ENCODE measurements around the gene PCSK5. TPM values are rescaled to one million over a fixed set of nuclear protein-coding genes. Genes with fewer than 3 reads are reported as not detected.
A peak's percentile ranks its signal among the peaks of the same experiment; 100 is the strongest.

The PCSK5 gene
- total and polyA plus RNA-seq, 5 experiments from 2014 or later: 6.5 to 22.8 (median 14.7) TPM

GRCh38 chr9:76373173-76373783 is 482.8 kb downstream of the PCSK5 start:
- ATAC-seq: no peak
- H3K36me3 Mint-ChIP-seq: peaks cover 0 to 6% (median 0%) of the 10 kb centered on the region in 3 donors
- POLR2A ChIA-PET: no interaction called here

DNA sequence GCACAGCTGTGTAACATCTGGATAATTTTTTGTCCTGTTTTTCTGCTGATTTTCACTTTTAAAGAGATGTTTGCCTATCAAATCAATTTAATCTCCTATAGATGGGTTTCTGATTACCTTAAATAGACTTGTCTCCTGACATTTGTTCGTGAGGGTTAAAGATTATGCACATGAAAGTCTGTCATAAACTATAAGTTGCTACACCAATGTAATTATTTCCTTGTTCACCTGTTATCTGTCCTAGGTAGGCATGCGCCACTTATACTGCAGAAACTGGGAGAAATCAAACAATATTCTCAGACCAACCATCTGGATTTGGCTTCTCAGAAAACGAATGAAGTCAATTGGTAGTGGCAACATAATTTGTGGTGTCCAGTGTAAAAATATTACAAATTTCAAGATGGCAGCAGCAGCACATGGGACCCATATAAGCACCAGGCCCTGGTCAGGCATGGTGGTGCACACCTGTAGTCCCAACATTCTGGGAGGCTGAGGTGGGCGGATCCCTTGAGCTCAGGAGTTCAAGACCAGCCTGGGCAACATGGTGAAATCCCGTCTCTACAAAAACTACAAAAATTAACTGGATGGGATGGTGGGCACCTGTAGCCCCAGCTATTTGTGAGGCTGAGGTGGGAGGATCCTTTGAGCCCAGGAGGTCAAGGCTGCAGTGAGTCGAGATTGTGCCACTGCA is 483.5 kb downstream of the PCSK5 start:
- no peak for ATAC-seq
- H3K9me3 Mint-ChIP-seq: no peaks in the 10 kb centered on the region
- POLR2A ChIA-PET: no interaction called here

More at GRCh38 chr9:76373173-76373783, 482.8 kb downstream of the PCSK5 start:
- H3K9me3 Mint-ChIP-seq: no peaks in the 10 kb centered on the region
- H3K4me3 Mint-ChIP-seq: no peak overlapping the region
- no peak overlapping the region for H3K27ac Mint-ChIP-seq
- DNase-seq: no peak
- H3K27me3 Mint-ChIP-seq: no peaks in the 10 kb centered on the region
- peaks cover 0 to 4% (median under 1%) of the 10 kb centered on the region in 4 donors for H3K4me1 Mint-ChIP-seq

DNA sequence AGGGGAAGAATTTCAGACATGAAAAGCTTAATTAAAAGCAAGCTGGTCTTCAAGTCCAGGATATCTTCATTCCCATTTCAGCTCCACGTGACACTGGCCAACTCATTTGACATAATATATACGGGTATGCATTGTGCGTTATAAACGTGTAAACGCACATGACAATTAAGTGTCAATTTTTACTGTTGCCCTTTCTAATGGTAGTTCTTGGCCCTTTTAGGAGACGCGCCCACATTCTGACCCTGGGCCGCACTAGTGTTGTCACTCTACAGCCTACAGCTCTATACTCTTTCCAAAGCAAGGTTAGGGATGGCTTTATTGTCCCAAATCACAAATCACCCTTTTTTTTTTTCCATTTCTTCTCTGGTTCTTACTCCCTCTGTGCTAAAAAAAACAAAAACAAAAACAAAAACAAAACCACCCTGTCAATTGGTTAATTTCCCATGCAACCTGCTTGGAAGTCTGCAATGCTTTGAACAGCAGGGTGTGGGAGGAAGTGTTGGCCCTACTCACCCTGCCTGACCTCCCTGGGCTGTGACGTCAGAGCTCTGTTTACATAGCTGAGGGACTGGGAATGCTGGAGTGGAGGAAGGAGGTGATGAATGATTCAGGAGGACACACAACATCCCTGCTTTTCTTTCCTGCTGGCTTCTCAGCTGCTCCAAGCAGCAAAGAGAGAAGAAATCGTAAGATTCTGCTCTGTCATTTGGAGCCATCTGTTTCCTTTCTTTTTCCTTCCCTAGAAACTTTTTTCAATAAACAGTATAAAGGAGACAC is 484.5 kb downstream of the PCSK5 start:
- H3K4me1 Mint-ChIP-seq: peaks cover 0 to 4% (median under 1%) of the 10 kb centered on the region in 4 donors
- no peaks in the 10 kb centered on the region for H3K9me3 Mint-ChIP-seq
- H3K27ac Mint-ChIP-seq: no peak overlapping the region
- POLR2A ChIA-PET: no interaction called here
- no peak overlapping the region for H3K4me3 Mint-ChIP-seq
- ATAC-seq (no peak), DNase-seq (no peak)
- H3K36me3 Mint-ChIP-seq: peaks cover 0 to 6% (median 0%) of the 10 kb centered on the region in 3 donors
- no peaks in the 10 kb centered on the region for H3K27me3 Mint-ChIP-seq

More for the DNA sequence above, 483.5 kb downstream of the PCSK5 start:
- DNase-seq: no peak
- H3K36me3 Mint-ChIP-seq: peaks cover 0 to 6% (median 0%) of the 10 kb centered on the region in 3 donors
- no peak overlapping the region for H3K27ac Mint-ChIP-seq
- peaks cover 0 to 4% (median under 1%) of the 10 kb centered on the region in 4 donors for H3K4me1 Mint-ChIP-seq
- no peaks in the 10 kb centered on the region for H3K27me3 Mint-ChIP-seq
- H3K4me3 Mint-ChIP-seq: no peak overlapping the region

DNA sequence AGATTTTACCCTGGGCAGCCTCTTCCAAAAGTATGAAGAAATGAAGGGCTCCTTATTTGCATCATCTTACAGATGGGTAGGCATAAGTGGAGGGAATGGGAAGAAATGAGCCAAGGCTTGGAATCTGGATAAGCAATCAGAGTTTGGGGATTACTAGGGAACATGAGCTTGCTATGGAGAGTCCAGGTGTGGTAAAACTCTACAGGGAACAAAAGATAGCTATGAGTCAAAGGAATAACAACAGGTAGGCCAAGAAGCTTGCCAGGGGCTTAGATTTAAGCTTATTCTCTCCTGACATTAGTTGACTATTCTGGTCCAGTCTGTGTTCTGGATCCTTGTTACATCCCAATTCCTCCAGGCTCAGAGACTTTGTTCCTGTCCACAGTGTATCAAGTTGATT is 487.3 kb downstream of the PCSK5 start:
- POLR2A ChIA-PET: interaction anchor here (1.0 kb wide), 1 partner anchor 15 kb away, joined by 3 read pairs; no protein-coding TSS in a partner anchor
- Mint-ChIP-seq H3K4me3 (no peak overlapping the region), H3K27ac (no peak overlapping the region), H3K9me3 (no peaks in the 10 kb centered on the region), H3K27me3 (no peaks in the 10 kb centered on the region), H3K4me1 (peaks cover 0 to 2% (median 0%) of the 10 kb centered on the region in 4 donors), H3K36me3 (peaks cover 0 to 8% (median 2%) of the 10 kb centered on the region in 3 donors)
- no peak for ATAC-seq
- DNase-seq: no peak

- peaks cover 0 to 2% (median 0%) of the 10 kb centered on the region in 9 donors for H3K9me3 Mint-ChIP-seq
- ATAC-seq (no peak), DNase-seq (no peak)
- no peak overlapping the region for H3K4me3 Mint-ChIP-seq
- no peaks in the 10 kb centered on the region for H3K27me3 Mint-ChIP-seq
- H3K27ac Mint-ChIP-seq: no peak overlapping the region
- H3K36me3 Mint-ChIP-seq: peaks cover 0 to 13% (median 9%) of the 10 kb centered on the region in 3 donors
- POLR2A ChIA-PET: interaction anchor here (1.0 kb wide), 1 partner anchor 14 kb away, joined by 3 read pairs; no protein-coding TSS in a partner anchor
- H3K4me1 Mint-ChIP-seq: peaks cover 0 to 2% (median 0%) of the 10 kb centered on the region in 4 donors
These were observed 488.0 kb downstream of the PCSK5 start for GRCh38 chr9:76378367-76379073.

DNA sequence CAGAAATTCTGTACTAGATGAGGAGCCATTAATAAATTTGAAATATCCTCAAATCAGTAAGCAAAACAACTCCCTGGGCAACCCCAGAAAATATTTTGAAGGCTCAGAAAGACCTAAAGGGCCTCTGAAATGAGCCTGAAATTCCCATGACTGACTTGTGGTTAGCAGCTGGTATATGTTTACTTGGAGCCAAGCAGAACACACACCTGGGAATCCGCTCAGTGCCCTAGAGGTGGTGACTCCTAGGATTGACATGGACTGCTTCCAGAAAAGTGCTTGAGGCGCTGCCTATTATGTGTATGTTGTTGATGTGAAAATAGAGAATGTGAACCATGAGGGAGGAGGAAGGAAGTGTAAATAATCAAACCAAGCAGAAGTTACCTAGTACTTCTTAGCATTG is 489.0 kb downstream of the PCSK5 start:
- Mint-ChIP-seq H3K9me3 (peaks cover 0 to 3% (median 0%) of the 10 kb centered on the region in 9 donors), H3K4me3 (no peak overlapping the region), H3K36me3 (peaks cover 0 to 20% (median 14%) of the 10 kb centered on the region in 3 donors), H3K27ac (peak overlapping the region in 1 of 10 donors; percentile 52), H3K27me3 (no peaks in the 10 kb centered on the region), H3K4me1 (peaks cover 0 to 2% (median 0%) of the 10 kb centered on the region in 4 donors)
- DNase-seq (no peak), ATAC-seq (no peak)
- POLR2A ChIA-PET: no interaction called here

- H3K4me3 Mint-ChIP-seq: no peak overlapping the region
- POLR2A ChIA-PET: no interaction called here
- peaks cover 10 to 39% (median 33%) of the 10 kb centered on the region in 4 donors for H3K4me1 Mint-ChIP-seq
- DNase-seq (no peak), ATAC-seq (no peak)
- no peaks in the 10 kb centered on the region for H3K27me3 Mint-ChIP-seq
- no peaks in the 10 kb centered on the region for H3K9me3 Mint-ChIP-seq
- H3K36me3 Mint-ChIP-seq: peaks cover 0 to 48% (median 16%) of the 10 kb centered on the region in 3 donors
- H3K27ac Mint-ChIP-seq: no peak overlapping the region
These were observed 500.2 kb downstream of the PCSK5 start for GRCh38 chr9:76390656-76391055.

DNA sequence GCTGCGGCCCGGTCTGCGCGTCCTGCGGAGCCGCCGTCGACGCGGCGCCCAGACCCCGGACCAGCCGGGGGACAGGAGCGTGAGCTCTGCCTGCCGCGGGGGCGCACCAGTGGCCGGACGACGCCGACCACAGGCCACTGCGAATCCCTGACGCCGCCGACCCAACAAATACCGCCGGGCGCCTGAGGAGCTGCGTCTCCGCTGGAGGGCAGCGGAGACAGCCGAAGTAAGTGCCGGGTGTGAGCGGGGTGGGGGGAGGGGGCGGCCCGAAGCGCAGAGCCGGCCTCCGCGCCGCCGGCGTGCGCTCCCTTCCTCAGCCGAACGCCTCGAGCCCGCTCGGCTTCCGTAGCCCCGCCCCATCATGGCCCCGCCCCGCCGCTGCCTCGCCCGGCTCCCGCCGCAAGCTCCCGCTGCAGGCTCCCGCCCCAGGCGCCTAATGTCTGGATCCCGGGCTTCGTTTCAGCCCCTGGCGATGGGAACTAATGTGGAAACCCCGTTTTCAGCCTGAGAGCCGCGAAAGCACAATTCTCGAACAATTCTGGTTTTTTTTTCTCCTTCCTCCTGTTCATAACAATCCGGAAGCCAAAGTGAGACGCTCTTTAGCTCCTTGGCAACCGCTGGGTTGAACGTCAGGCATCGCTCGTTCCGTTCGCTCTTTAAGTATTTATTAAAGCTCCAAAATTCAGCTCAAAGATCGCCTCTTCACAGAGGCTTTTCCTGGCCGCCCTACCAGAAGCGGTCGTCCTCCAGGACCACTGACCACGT is 503.9 kb downstream of the PCSK5 start, which contains the start of gene RFK:
Gene RFK, minus strand, starts transcription at position 232 of the 765 bp plus-strand sequence. CDS start 255 bp downstream, outside the sequence.
- peak within 1 kb of the TSS; percentile 95 to 100 (median 98) for H3K27ac Mint-ChIP-seq
- POLR2A ChIA-PET: interaction anchor here (0.6 to 2.2 kb wide), 5 partner anchors 65 to 1376 kb away, joined by 3 to 11 read pairs (median 7); partner anchors contain the start of genes CARNMT1, GCNT1, NMRK1 and OSTF1
- H3K4me3 Mint-ChIP-seq: peak within 1 kb of the TSS; percentile 93 to 100 (median 96)
- H3K9me3 Mint-ChIP-seq: no peaks in the 10 kb centered on the region
- peak; percentile 85 to 89 for ATAC-seq
- DNase-seq: peak; percentile 77 to 98 (median 92)
- H3K4me1 Mint-ChIP-seq: peaks cover 6 to 42% (median 28%) of the 10 kb centered on the region in 4 donors
- no peaks in the 10 kb centered on the region for H3K27me3 Mint-ChIP-seq
- H3K36me3 Mint-ChIP-seq: peaks cover 0 to 16% (median 3%) of the 10 kb centered on the region in 3 donors

- ATAC-seq (peak; percentile 71 to 72), DNase-seq (peak in 5 of 10 donors; percentile 30 to 78 (median 58))
- Mint-ChIP-seq H3K9me3 (no peaks in the 10 kb centered on the region), H3K36me3 (peaks cover 0 to 13% (median 3%) of the 10 kb centered on the region in 3 donors), H3K4me1 (peaks cover 6 to 42% (median 28%) of the 10 kb centered on the region in 4 donors), H3K4me3 (peak overlapping the region; percentile 93 to 100 (median 96)), H3K27ac (peak overlapping the region; percentile 95 to 100 (median 98)), H3K27me3 (no peaks in the 10 kb centered on the region)
- POLR2A ChIA-PET: interaction anchor here (1.5 to 2.2 kb wide), 4 partner anchors 64 to 1367 kb away, joined by 5 to 11 read pairs (median 8); partner anchors contain the start of genes CARNMT1, GCNT1, NMRK1 and OSTF1
These were observed 504.4 kb downstream of the PCSK5 start for GRCh38 chr9:76394960-76395252.

DNA sequence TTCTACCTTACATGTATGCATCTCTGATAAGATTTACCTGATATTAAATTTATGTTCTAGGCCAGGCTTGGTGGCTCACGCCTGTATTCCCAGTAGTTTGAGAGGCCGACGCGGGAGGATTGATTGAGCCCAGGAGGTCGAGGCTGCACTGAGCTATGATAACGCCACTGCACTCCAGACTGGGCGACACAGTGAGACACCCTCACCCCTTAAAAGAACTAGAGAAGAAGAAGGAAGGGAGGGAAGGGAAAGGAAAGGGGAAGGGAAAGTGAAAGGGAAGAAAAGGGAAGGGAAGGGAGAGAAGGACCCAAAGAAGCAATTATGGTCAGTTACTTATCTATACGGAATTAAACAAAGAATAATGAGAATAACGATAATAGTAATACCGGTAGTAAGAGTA is 504.9 kb downstream of the PCSK5 start:
- Mint-ChIP-seq H3K9me3 (no peaks in the 10 kb centered on the region), H3K27ac (peak overlapping the region; percentile 86 to 100 (median 98)), H3K4me1 (peaks cover 6 to 42% (median 28%) of the 10 kb centered on the region in 4 donors), H3K4me3 (peak overlapping the region; percentile 26 to 99 (median 94)), H3K27me3 (peaks cover 0 to 3% (median 0%) of the 10 kb centered on the region in 5 donors), H3K36me3 (peaks cover 0 to 11% (median 3%) of the 10 kb centered on the region in 3 donors)
- DNase-seq (no peak), ATAC-seq (no peak)
- POLR2A ChIA-PET: interaction anchor here (1.9 to 2.2 kb wide), 3 partner anchors 505 to 1367 kb away, joined by 7 to 11 read pairs (median 8); partner anchors contain the start of genes CARNMT1, NMRK1, OSTF1 and PCSK5

DNA sequence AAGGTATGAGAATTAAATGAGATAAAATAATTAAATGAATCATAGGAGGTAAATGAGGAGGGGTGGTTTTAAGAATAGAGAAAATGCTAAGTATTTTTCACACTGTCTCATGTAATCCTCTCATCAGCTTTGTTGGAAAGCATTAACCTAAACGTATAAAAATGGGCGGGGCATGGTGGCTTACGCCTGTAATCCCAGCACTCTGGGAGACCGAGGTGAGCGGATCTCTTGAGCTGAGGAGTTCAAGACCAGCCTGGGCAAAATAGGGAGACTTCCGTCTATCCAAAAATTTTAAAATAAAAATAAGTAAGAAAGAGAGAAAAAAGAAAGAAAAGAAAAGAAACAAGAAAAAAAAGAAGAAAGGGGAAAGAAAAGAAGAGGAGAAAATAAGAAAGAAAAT is 505.7 kb downstream of the PCSK5 start:
- H3K4me1 Mint-ChIP-seq: peaks cover 6 to 34% (median 25%) of the 10 kb centered on the region in 4 donors
- no peak overlapping the region for H3K4me3 Mint-ChIP-seq
- H3K27ac Mint-ChIP-seq: peak overlapping the region in 3 of 10 donors; percentile 17 to 95 (median 21)
- H3K36me3 Mint-ChIP-seq: peaks cover 0 to 5% (median 3%) of the 10 kb centered on the region in 3 donors
- DNase-seq (no peak), ATAC-seq (no peak)
- no peaks in the 10 kb centered on the region for H3K9me3 Mint-ChIP-seq
- H3K27me3 Mint-ChIP-seq: peaks cover 0 to 5% (median 0%) of the 10 kb centered on the region in 5 donors
- POLR2A ChIA-PET: no interaction called here

All from naive thymus-derived CD8-positive, alpha-beta T cell (primary cell).